ENCODE data around the gene PSD4. TPM values are rescaled to one million over a fixed set of nuclear protein-coding genes. Genes with fewer than 3 reads are reported as not detected.
A peak's percentile ranks its signal among the peaks of the same experiment; 100 is the strongest.

The PSD4 gene
- total and polyA plus RNA-seq, 2 of the 8 experiments (the other 6 are each of a cell fraction or from before 2014, with no cell fraction given): 0.53 to 1.2 TPM

- H4K8ac ChIP-seq (ENCODE audit: extremely low read depth, insufficient read depth, low read length): no peak overlapping the region
- H3K4me3 ChIP-seq (ENCODE audit: extremely low read depth in 1 of 4, insufficient read depth in 2 of 4, low read depth in 3 of 4, low read length in 4 of 4): no peak overlapping the region
- no peaks in the 10 kb centered on the region for H3K79me2 ChIP-seq (ENCODE audit: control insufficient read depth in 1 of 2, insufficient read depth in 2 of 2, low read length in 2 of 2)
- H3K14ac ChIP-seq (ENCODE audit: insufficient read length): no peak overlapping the region
- H2BK20ac ChIP-seq (ENCODE audit: low read length): no peak overlapping the region
- CTCF ChIA-PET (ENCODE audit: partially characterized antibody): interaction anchor here (0.8 to 8.4 kb wide), 10 partner anchors 9 to 275 kb away, joined by 3 to 85 read pairs (median 6); partner anchors contain the start of gene PSD4
- no peak overlapping the region for H3K27ac ChIP-seq (ENCODE audit: low read depth, low read length)
- H3K18ac ChIP-seq (ENCODE audit: extremely low read depth, low read length): no peak overlapping the region
- peak overlapping the region; percentile 29; the same call in 1 of the 2 replicates for H2AFZ ChIP-seq (ENCODE audit: low read length)
- no peak overlapping the region for H2BK120ac ChIP-seq (replicated peaks; ENCODE audit: low read depth, low read length)
- peak overlapping the region; percentile 31; the same call in 1 of the 2 replicates for H2BK12ac ChIP-seq (ENCODE audit: low read depth, low read length)
- no peak overlapping the region for H3K23ac ChIP-seq (ENCODE audit: insufficient read length)
- H3K23me2 ChIP-seq (ENCODE audit: low read depth, low read length): no peaks in the 10 kb centered on the region
- peaks cover 0 to 4% (median 0%) of the 10 kb centered on the region in 4 experiments; a peak in 2 of 7 replicates for H3K4me1 ChIP-seq (replicated peaks in 1 of 4; ENCODE audit: control insufficient read depth in 3 of 4, insufficient read depth in 4 of 4, low read length in 3 of 4)
- peak overlapping the region in 1 of 2 experiments; percentile 9; a peak in 2 of 4 replicates for H3K4me2 ChIP-seq (ENCODE audit: insufficient read depth in 1 of 2, low read depth in 2 of 2, low read length in 2 of 2)
- no peak overlapping the region for H2AK5ac ChIP-seq (ENCODE audit: low read depth, low read length)
- no peaks in the 10 kb centered on the region for H3K79me1 ChIP-seq (ENCODE audit: low read depth, low read length)
- no peaks in the 10 kb centered on the region for H3K36me3 ChIP-seq (ENCODE audit: control insufficient read depth in 2 of 4, insufficient read depth in 4 of 4, low read length in 3 of 4)
- POLR2A ChIA-PET (ENCODE audit: partially characterized antibody): interaction anchor here (1.1 to 1.5 kb wide), 3 partner anchors 9 to 34 kb away, joined by 4 to 7 read pairs (median 4); partner anchors contain the start of gene PSD4
- WGBS, 2 experiments (ENCODE audit: extremely low coverage in 1 of 2, insufficient coverage in 1 of 2, insufficient read length in 1 of 2, insufficient replicate concordance in 2 of 2, low coverage in 1 of 2, low lambda C conversion rate in 2 of 2, missing lambda C conversion rate in 1 of 2): 59% methylated on average over 10 of the region's 10 CpGs; no CpG with 5 or more reads in 1 of the 2 experiments
- no peak overlapping the region for H3K9ac ChIP-seq (replicated peaks in 1 of 4; ENCODE audit: extremely low read depth in 1 of 4, low read depth in 3 of 4, low read length in 3 of 4)
- no peak overlapping the region for H4K5ac ChIP-seq (ENCODE audit: insufficient read length, low read depth, low read length)
- H4K91ac ChIP-seq (replicated peaks; ENCODE audit: insufficient read length, low read length): no peak overlapping the region
- H2BK5ac ChIP-seq (ENCODE audit: low read depth, low read length): no peak overlapping the region; the same call in 1 of the 2 replicates
- no peak overlapping the region for H3K56ac ChIP-seq (replicated peaks; ENCODE audit: insufficient read length, low read depth, low read length)
- no peaks in the 10 kb centered on the region for H4K20me1 ChIP-seq (replicated peaks in 1 of 2; ENCODE audit: control insufficient read depth in 1 of 2, insufficient read depth in 2 of 2, low read length in 2 of 2)
- no peak overlapping the region for H3K4ac ChIP-seq (replicated peaks; ENCODE audit: insufficient read length, low read depth, low read length)
- no peaks in the 10 kb centered on the region for H3K9me3 ChIP-seq (ENCODE audit: insufficient read depth in 2 of 2, low read depth in 1 of 2, low read length in 1 of 2)
- FAIRE-seq (peak; percentile 65), DNase-seq (ENCODE audit: low read depth in 1 of 2, low spot score in 2 of 2) (peak in 1 of 2 experiments; percentile 46)
- H3K27me3 ChIP-seq (replicated peaks in 1 of 4; ENCODE audit: control insufficient read depth in 3 of 4, extremely low read depth in 1 of 4, insufficient read depth in 3 of 4, low read length in 3 of 4): peaks cover 0 to 4% (median 3%) of the 10 kb centered on the region in 4 experiments; a peak in 1 of 7 replicates
- peak overlapping the region; percentile 31; the same call in 1 of the 2 replicates for H2BK15ac ChIP-seq (ENCODE audit: low read length)
- TF ChIP-seq USF2 (IDR thresholded peaks at IDR 0.05; ENCODE audit: low read length) (peak; percentile 78), YY1 (IDR thresholded peaks at IDR 0.05; ENCODE audit: low read depth, low read length) (no peak), EZH2 (IDR thresholded peaks at IDR 0.05; ENCODE audit: low read depth, low read length, severe bottlenecking) (no peak), NRF1 (IDR thresholded peaks at IDR 0.05; ENCODE audit: low read depth, low read length) (no peak), TAF7 (optimal IDR thresholded peaks at IDR 0.05; ENCODE audit: borderline replicate concordance, low read depth, low read length) (no peak)
- TF ChIP-seq, protein P1, sequence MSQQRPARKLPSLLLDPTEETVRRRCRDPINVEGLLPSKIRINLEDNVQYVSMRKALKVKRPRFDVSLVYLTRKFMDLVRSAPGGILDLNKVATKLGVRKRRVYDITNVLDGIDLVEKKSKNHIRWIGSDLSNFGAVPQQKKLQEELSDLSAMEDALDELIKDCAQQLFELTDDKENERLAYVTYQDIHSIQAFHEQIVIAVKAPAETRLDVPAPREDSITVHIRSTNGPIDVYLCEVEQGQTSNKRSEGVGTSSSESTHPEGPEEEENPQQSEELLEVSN (IDR thresholded peaks at IDR 0.05): peak; percentile 70
- TF ChIP-seq, protein P2, sequence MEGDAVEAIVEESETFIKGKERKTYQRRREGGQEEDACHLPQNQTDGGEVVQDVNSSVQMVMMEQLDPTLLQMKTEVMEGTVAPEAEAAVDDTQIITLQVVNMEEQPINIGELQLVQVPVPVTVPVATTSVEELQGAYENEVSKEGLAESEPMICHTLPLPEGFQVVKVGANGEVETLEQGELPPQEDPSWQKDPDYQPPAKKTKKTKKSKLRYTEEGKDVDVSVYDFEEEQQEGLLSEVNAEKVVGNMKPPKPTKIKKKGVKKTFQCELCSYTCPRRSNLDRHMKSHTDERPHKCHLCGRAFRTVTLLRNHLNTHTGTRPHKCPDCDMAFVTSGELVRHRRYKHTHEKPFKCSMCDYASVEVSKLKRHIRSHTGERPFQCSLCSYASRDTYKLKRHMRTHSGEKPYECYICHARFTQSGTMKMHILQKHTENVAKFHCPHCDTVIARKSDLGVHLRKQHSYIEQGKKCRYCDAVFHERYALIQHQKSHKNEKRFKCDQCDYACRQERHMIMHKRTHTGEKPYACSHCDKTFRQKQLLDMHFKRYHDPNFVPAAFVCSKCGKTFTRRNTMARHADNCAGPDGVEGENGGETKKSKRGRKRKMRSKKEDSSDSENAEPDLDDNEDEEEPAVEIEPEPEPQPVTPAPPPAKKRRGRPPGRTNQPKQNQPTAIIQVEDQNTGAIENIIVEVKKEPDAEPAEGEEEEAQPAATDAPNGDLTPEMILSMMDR (IDR thresholded peaks at IDR 0.05; ENCODE audit: control extremely low read depth in 1 of 3, insufficient read depth in 1 of 3, low read depth in 1 of 3, low read length in 3 of 3): peak in 1 of 3 experiments; percentile 12; a peak in 1 of 4 replicates
These were observed 8.7 kb upstream of the PSD4 start for GRCh38 chr2:113164930-113165585.
